ENCODE results near the gene GASK1A. TPM values are rescaled to one million over a fixed set of nuclear protein-coding genes. Genes with fewer than 3 reads are reported as not detected.

Gene GASK1A
- total and polyA plus RNA-seq, 2 of the 4 experiments (the other 2 are of a cell fraction) = 0.18 to 0.19 TPM

GRCh38 chr3:43025423-43025822 lies 46.3 kb downstream of the GASK1A start:
- ChIA-PET POLR2A (ENCODE audit: unreplicated experiment) (no interaction called here), CTCF (no interaction called here)
- Histone ChIP-seq H4K8ac (ENCODE audit: low read depth in 2 of 2, low read length in 2 of 2) (no peak overlapping the region), H3K9me3 (ENCODE audit: control insufficient read depth, insufficient read depth, low read length) (no peaks in the 10 kb centered on the region), H3K23ac (ENCODE audit: low read depth, low read length) (no peak overlapping the region), H2BK15ac (ENCODE audit: low read depth, low read length) (no peak overlapping the region), H3K56ac (ENCODE audit: extremely low read depth, insufficient read depth, low read length) (no peak overlapping the region), H3K18ac (ENCODE audit: low read depth, low read length) (no peak overlapping the region), H4K20me1 (ENCODE audit: insufficient read depth, low read length) (no peaks in the 10 kb centered on the region), H4K5ac (ENCODE audit: low read depth, low read length) (no peak overlapping the region), H3K4ac (ENCODE audit: low read depth, low read length) (no peak overlapping the region), H2BK120ac (ENCODE audit: low read depth, low read length) (no peak overlapping the region), H2AFZ (replicated peaks; ENCODE audit: low read length, poor library complexity) (no peak overlapping the region), H3K4me2 (ENCODE audit: low read depth, low read length) (no peak overlapping the region), H3K4me3 (ENCODE audit: insufficient read depth, low read depth, low read length) (no peak overlapping the region), H4K91ac (ENCODE audit: insufficient read depth, low read depth, low read length) (no peak overlapping the region), H3K27me3 (ENCODE audit: control insufficient read depth, insufficient read depth, low read length) (no peaks in the 10 kb centered on the region; the same call in 1 of the 2 replicates), H2BK5ac (ENCODE audit: low read depth, low read length, poor library complexity, severe bottlenecking) (no peak overlapping the region), H3K36me3 (ENCODE audit: control insufficient read depth, insufficient read depth, low read length) (no peaks in the 10 kb centered on the region), H3K4me1 (ENCODE audit: control insufficient read depth, insufficient read depth, low read length) (no peaks in the 10 kb centered on the region), H2BK20ac (ENCODE audit: low read depth, low read length) (no peak overlapping the region), H3K9ac (ENCODE audit: low read depth, low read length) (no peak overlapping the region), H3K79me1 (ENCODE audit: low read depth in 1 of 2, low read length in 2 of 2) (no peaks in the 10 kb centered on the region), H2AK9ac (replicated peaks; ENCODE audit: low read depth, low read length, poor library complexity) (no peak overlapping the region), H2AK5ac (ENCODE audit: low read depth, low read length) (no peak overlapping the region), H3K9me1 (ENCODE audit: insufficient read depth, low read length) (no peaks in the 10 kb centered on the region), H3K27ac (ENCODE audit: insufficient read depth, low read length) (no peak overlapping the region), H3K14ac (replicated peaks; ENCODE audit: low read depth, low read length) (no peak overlapping the region)
- ATAC-seq (ENCODE audit: low read depth) (no peak), DNase-seq (no peak)
- intact Hi-C loops (cut with micrococcal nuclease) = no loop called here
- TF ChIP-seq MXI1 (IDR thresholded peaks at IDR 0.05; ENCODE audit: borderline replicate concordance, low read depth, low read length) (no peak), MAFK (IDR thresholded peaks at IDR 0.05; ENCODE audit: low read depth, low read length) (no peak), POLR2A (IDR thresholded peaks at IDR 0.05; ENCODE audit: low read depth, low read length) (no peak), CEBPB (IDR thresholded peaks at IDR 0.05; ENCODE audit: low read depth, low read length) (no peak), RAD21 (IDR thresholded peaks at IDR 0.05; ENCODE audit: low read length) (no peak), BHLHE40 (IDR thresholded peaks at IDR 0.05; ENCODE audit: low read depth, low read length) (no peak), RCOR1 (IDR thresholded peaks at IDR 0.05; ENCODE audit: insufficient replicate concordance, low read length) (no peak), FOS (IDR thresholded peaks at IDR 0.05; ENCODE audit: low read depth, low read length) (no peak), SMC3 (IDR thresholded peaks at IDR 0.05; ENCODE audit: low read depth, low read length) (no peak), CHD1 (IDR thresholded peaks at IDR 0.05; ENCODE audit: low read depth, low read length) (no peak), MAZ (IDR thresholded peaks at IDR 0.05; ENCODE audit: borderline replicate concordance, low read depth, low read length) (no peak), NFE2L2 (IDR thresholded peaks at IDR 0.05; ENCODE audit: low read depth, low read length) (no peak)
- TF ChIP-seq, protein P1, sequence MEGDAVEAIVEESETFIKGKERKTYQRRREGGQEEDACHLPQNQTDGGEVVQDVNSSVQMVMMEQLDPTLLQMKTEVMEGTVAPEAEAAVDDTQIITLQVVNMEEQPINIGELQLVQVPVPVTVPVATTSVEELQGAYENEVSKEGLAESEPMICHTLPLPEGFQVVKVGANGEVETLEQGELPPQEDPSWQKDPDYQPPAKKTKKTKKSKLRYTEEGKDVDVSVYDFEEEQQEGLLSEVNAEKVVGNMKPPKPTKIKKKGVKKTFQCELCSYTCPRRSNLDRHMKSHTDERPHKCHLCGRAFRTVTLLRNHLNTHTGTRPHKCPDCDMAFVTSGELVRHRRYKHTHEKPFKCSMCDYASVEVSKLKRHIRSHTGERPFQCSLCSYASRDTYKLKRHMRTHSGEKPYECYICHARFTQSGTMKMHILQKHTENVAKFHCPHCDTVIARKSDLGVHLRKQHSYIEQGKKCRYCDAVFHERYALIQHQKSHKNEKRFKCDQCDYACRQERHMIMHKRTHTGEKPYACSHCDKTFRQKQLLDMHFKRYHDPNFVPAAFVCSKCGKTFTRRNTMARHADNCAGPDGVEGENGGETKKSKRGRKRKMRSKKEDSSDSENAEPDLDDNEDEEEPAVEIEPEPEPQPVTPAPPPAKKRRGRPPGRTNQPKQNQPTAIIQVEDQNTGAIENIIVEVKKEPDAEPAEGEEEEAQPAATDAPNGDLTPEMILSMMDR (conservative IDR thresholded peaks at IDR 0.05; ENCODE audit: low read depth, low read length) = no peak
- TF ChIP-seq, protein P2, sequence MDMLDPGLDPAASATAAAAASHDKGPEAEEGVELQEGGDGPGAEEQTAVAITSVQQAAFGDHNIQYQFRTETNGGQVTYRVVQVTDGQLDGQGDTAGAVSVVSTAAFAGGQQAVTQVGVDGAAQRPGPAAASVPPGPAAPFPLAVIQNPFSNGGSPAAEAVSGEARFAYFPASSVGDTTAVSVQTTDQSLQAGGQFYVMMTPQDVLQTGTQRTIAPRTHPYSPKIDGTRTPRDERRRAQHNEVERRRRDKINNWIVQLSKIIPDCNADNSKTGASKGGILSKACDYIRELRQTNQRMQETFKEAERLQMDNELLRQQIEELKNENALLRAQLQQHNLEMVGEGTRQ (IDR thresholded peaks at IDR 0.05; ENCODE audit: low read depth, low read length) = no peak
- TF ChIP-seq, protein P3, sequence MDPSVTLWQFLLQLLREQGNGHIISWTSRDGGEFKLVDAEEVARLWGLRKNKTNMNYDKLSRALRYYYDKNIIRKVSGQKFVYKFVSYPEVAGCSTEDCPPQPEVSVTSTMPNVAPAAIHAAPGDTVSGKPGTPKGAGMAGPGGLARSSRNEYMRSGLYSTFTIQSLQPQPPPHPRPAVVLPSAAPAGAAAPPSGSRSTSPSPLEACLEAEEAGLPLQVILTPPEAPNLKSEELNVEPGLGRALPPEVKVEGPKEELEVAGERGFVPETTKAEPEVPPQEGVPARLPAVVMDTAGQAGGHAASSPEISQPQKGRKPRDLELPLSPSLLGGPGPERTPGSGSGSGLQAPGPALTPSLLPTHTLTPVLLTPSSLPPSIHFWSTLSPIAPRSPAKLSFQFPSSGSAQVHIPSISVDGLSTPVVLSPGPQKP (IDR thresholded peaks at IDR 0.05; ENCODE audit: borderline replicate concordance, low read depth, low read length) = no peak
- in situ Hi-C loops (cut with MboI; ENCODE audit: low sequenced_read_pairs) = no loop called here
- WGBS, 2 experiments (ENCODE audit: extremely low coverage in 2 of 2, insufficient read length in 1 of 2) = no CpG with 5 or more reads among the region's 5 CpGs
- BruUV-seq (replicated peaks) = no TSS peak
- dilution Hi-C loops (cut with HindIII; ENCODE audit: low sequenced_read_pairs, unreplicated experiment) = no loop called here

Data from IMR-90 (cell line).